Cerebellar cortex (tissue), 1 donor: ENCODE measurements around the gene SEC61A2.
A peak's percentile ranks its signal among the peaks of the same experiment; 100 is the strongest.

Experiments
- DNase-seq: peaks from one replicate; pipeline ENCODE4 v3.0.0-alpha.2; 2015; ENCODE audit warnings: low spot score

The SEC61A2 gene

GRCh38 chr10:12196531-12197211, 67.2 kb downstream of the SEC61A2 start:
- DNase-seq: no peak

GRCh38 chr10:12198156-12198555, 68.7 kb downstream of the SEC61A2 start:
- DNase-seq: no peak

DNA sequence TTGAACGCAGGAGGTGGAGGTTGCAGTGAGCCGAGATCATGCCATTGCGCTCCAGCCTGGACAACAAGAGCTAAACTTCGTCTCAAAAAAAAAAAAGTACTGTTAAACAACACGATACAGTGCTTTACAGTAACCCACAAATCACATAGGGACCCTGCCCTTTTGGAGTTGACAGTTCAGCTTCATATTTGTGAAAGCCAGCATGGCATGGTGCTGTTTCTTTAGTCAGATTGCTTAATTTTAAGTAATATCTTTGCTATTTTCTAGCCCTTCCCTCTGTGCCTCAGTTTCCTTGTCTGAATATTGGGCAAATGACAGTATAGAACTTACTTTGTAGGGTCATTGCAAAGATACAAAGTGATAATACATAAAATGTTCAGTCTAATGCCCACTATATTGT, 71.4 kb downstream of the SEC61A2 start:
- no peak for DNase-seq

DNA sequence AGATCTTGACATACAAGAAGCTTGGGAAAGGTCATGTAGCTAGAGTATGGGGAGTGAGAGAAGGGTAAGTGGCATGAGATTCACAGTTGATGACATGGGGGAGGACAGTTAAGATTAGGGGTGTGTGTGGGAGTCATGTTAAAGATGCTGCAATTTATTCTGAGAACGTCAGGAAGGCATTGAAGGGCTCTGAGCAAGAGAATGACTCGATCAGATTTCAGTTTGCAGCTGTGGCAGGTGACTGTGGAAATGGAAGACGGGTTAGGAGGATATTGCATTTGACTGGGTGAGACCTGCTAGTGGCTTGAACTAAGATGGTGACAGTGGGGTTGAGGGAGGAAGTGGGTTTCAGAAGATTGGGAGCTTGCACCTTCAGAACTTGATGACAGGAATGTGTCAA, 72.1 kb downstream of the SEC61A2 start:
- DNase-seq: no peak

DNA sequence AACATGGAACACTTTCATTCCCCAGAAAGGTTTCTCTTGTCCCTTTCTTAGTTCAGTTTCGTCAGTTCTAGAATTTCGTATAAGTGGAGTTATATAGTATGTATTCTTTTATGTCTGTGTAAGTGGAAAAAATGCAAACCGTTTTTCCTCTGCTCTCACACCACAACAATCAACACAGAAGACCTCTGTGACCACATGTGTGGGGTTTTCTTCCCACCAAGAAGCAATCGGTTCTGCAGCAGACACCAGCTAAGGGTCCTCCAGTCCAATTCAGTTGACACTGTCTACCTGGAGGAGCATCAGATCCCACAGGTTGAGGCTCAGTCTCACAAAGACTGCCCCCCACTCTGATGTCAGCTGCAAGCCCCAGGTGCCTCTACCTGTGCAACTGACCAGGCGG, 72.7 kb downstream of the SEC61A2 start:
- DNase-seq: no peak

DNA sequence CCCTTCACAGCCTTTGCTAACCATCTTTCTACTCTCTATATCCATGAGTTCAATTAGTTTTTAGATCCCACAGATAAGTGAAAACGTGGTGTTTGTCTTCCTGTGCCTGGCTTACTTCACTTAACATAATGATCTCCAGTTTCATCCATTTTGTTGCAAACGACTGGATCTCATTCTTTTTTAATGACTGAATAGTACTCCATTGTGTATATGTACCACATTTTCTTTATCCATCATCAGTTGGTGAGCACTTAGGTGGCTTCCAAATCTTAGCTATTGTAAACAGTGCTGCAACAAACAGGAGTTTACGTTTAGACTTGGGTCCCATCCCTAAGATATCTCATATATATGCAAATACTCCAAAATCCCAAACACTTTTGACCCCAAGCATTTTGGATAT, 75.6 kb downstream of the SEC61A2 start:
- DNase-seq: no peak

GRCh38 chr10:12207114-12207513, 77.6 kb downstream of the SEC61A2 start:
- DNase-seq: no peak

DNA sequence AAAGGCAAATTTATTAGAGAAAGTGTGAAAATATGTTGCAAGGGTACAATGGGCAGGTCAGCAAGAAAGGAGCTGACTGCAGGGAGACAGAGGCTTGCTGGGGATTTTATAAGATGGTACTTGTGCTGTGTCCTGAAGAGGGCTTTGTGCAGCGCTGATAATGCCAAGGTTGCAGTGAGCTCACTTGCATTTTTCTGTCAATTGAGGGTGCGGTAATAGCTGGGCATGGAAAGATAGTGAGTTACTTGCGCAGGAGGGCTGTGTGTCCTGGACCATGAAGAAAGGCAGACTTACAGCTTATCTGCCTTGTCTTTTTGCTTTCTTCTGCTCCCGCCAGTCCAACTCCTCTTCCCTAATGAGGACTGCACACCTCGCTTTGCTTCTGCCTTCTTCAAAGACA, 79.0 kb downstream of the SEC61A2 start:
- no peak for DNase-seq

DNA sequence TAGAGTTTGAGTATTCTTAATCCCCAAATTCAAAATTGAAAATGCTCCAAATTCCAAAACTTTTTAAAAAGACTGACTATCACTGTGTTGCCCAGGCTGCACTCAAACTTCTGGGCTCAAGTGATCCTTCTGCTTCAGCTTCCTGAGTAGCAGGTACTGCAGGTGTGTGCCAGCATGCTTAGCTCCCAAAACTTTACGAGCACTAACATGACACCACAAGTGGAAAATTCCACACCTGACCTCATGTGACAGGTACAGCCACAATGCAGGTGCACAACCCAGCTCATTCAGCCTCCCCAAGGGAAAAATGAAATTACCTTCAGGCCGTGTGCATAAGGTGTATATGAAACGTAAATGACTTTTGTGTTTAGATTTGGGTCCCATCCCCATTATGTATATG, 83.0 kb downstream of the SEC61A2 start:
- DNase-seq: no peak

DNA sequence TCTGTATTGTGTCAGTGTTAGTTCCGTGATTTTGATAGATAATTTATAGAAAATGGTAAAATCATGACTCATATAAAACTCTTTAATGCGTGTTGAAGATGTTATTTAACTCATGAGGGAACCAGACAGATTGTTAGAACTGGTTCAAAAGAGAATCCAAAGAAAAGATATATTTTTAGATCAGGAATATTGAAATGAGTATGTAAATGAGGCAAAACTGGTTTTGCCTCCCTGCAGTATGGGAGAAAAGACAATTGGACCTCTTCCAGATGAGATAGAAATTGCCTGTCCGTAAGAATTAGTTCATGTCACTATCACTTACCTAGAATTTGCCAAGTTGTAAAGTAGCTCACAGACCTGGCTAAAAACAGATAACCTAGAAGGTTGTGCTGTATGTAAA, 84.1 kb downstream of the SEC61A2 start:
- DNase-seq: no peak

- DNase-seq: no peak
These were observed 84.6 kb downstream of the SEC61A2 start for GRCh38 chr10:12214093-12214492.

- peak; percentile 61 for DNase-seq
These were observed 85.3 kb downstream of the SEC61A2 start for GRCh38 chr10:12214763-12215218.
